VCaP (cell line): ENCODE measurements around the gene DNAAF5.

Experiments
- H3K27ac ChIP-seq: fragments of 450-650 bp; 2 replicates; pipeline ENCODE4 v1.5.1; 2017
- TF ChIP-seq, protein P1 (sequence below): fragments of 450-650 bp; conservative IDR thresholded peaks from 2 replicates; pipeline ENCODE4 v1.5.1; 2017; ENCODE audit warnings: mild to moderate bottlenecking, moderate library complexity

Gene DNAAF5

DNA sequence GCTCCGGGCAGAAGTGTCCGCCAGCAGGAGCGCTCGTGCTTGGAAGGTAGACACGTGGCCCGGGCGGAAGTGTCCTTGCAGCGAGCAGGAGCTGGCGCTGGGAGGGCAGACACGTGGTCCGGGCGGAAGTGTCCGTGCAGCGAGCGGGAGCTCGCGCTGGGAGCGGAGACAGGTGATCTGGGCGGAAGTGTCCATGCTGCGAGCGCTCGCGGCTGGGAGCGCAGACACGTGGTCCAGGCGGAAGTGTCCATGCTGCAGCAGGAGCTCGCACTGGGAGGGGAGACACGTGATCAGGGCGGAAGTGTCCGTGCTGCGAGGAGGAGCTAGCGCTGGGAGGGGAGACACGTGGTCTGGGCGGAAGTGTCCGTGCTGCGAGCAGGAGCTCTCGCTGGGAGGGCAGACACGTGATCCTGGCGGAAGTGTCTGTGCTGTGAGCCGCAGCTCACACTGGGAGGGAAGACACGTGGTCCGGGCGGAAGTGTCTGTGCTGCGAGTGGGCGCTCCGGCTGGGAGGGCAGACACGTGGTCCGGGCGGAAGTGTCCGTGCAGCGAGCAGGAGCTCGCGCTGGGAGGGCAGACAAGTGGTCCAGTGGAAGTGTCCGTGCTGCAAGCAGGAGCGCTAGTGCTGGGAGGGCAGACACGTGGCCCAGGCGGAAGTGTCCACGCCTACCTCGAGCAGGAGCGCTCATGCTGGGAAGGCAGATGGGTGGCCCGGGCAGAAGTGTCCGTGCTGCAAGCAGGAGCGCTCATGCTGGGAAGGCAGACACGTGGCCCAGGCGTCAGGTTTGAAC is 41.6 kb downstream of the DNAAF5 start:
- TF ChIP-seq, protein P1, sequence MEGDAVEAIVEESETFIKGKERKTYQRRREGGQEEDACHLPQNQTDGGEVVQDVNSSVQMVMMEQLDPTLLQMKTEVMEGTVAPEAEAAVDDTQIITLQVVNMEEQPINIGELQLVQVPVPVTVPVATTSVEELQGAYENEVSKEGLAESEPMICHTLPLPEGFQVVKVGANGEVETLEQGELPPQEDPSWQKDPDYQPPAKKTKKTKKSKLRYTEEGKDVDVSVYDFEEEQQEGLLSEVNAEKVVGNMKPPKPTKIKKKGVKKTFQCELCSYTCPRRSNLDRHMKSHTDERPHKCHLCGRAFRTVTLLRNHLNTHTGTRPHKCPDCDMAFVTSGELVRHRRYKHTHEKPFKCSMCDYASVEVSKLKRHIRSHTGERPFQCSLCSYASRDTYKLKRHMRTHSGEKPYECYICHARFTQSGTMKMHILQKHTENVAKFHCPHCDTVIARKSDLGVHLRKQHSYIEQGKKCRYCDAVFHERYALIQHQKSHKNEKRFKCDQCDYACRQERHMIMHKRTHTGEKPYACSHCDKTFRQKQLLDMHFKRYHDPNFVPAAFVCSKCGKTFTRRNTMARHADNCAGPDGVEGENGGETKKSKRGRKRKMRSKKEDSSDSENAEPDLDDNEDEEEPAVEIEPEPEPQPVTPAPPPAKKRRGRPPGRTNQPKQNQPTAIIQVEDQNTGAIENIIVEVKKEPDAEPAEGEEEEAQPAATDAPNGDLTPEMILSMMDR, result no peak
- no peak overlapping the region for H3K27ac ChIP-seq

DNA sequence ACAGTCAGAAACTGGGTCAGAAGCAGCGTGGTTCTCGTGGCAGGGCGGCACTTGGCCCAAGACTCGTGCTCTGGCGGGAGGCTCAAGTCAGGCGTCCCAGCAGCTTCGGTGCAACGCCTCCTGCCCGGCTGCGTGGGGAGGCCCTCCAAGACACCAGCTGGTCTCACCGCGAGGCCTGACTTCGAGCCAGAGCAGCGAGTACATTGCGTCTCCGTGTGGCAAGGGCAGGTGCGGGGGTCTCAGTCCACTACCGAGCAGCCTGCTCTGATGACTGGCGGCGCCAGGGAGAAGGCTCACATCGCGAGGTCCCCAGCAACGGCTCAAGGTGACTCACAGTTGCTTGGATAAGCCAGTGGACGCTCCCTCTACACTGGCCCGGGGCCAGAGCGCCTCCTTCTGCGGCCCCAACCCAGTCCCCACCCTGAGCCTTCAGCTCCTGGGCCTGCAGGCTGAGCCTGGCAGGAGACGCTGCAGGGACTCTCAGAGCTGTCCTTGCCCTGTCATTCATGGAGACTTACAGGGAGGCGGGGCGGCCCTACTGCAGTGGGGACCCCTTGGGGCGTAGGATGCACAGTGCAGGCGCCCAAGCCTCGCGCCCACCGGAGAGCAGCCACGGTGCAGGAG is 42.5 kb downstream of the DNAAF5 start:
- TF ChIP-seq, protein P1, result no peak
- H3K27ac ChIP-seq, result no peak overlapping the region

DNA sequence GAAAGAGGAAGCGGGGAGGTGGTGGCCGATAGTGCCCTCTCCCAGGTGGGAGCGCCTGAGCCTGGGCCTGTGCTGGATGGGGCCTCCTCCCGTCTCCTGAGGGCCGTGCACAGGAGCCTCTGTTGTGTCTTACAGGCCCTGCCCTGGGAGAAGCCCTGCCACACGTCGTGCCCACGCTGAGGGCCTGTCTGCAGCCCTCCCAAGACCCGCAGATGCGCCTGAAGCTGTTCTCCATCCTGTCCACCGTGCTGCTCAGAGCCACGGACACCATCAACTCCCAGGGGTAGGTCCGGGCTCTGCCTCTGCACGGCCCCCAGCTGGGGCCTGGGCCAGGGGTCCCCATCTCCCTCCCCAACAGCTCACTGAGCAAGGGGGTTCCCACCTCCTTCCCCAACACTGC is 43.8 kb downstream of the DNAAF5 start:
- TF ChIP-seq, protein P1, result no peak
- peak overlapping the region; percentile 58 for H3K27ac ChIP-seq

DNA sequence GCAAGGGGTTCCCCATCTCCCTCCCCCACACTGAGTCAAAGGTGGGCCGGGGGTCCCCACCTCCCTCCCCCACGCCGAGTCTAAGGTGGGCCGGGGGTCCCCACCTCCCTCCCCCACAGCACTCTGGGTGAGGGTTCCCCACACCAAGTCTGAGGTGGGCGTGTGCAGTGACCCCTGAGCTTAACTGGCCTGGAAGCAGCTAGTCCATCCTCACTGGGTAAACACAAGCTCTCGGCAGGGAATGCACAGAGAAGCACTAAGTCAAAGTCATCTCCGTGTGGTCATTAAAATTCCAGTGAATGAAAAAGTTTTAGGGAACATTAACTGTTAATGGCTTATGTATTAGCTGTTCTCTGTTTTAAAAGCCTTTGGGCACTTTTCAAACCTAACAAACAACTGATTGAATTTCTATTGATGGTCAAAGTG is 44.3 kb downstream of the DNAAF5 start:
- peak overlapping the region; percentile 58 for H3K27ac ChIP-seq
- TF ChIP-seq, protein P1, result no peak

DNA sequence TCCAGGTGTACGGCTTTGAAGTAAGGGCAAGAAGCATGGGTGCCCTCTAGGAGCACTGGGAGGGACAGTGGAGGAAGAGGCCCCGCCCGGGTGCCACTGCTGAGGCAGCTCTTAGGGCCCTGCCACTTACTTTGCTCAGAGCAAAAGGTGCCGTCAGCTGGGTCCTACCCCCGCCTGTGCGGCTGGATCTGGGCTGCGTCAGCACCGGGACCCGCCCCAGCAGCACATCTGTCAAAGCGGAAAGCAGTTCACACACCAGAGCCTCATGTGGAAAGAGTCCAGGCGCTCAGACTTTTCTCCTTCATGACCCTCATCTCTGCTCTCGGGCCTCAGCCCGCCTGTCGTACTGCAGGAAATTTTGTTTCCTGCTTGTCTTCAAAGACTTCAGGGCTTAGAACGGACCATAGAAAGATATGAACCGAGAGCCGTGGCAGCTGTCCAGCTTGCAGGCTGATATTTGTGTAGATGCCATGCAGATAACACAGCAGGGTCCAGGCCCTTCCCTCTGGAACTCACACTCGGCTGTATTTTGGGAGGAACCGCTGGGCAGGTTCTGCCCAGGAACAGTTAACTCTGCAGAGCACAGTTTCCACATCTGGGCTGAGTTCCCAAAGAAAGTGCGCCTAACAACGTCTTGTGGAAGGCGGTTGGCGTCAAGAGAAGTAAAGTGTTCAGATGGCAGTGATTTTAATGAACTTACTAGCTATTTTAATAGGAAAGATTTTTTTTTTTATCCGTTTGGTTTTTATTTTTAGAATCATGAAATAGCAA is 44.9 kb downstream of the DNAAF5 start:
- H3K27ac ChIP-seq, result peak overlapping the region; percentile 58
- TF ChIP-seq, protein P1, result no peak

DNA sequence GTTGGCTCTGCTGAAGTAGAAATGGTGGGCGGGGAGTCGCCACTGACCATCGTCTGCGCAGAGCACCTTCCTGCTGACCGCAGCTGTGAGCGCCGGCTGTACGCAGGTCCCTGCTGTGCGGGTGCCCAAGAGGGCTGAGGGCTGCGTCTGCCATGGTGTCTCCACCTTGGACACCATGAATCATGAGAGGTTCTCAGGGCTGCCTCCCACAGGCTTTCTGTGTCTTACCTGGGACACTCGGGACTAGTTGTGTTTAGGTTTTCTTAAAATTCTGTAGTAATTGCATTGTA is 45.5 kb downstream of the DNAAF5 start:
- peak overlapping the region; percentile 58 for H3K27ac ChIP-seq
- TF ChIP-seq, protein P1, result no peak

DNA sequence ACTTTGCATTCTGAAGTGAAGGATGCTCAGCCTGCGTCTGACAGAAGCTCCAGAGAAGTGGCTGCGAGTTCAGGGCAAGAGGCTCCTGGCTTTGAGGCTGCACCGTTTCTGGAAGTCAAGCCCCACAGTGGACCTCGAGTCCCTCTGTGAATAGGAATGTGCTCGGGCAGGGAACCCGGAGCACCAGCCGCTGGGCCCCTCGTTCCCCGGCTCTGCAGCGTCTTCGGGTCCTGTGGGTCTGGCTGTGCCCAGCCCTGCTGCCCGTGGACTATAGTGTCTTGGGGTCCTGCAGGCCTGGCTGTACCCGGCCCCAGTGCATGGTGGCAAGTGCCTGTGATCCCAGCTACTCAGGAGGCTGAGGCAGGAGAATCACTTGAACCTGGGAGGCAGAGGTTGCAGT is 45.9 kb downstream of the DNAAF5 start:
- TF ChIP-seq, protein P1, result no peak
- peak overlapping the region; percentile 58; the same call in 1 of the 2 replicates for H3K27ac ChIP-seq
